Measurements from ENCODE around the gene ELOVL4. TPM values are rescaled to one million over a fixed set of nuclear protein-coding genes. Genes with fewer than 3 reads are reported as not detected.
A peak's percentile ranks its signal among the peaks of the same experiment; 100 is the strongest.

Gene ELOVL4
- polyA plus RNA-seq, 1 donor (not counting 4 experiments of a cell fraction or from before 2014, with no cell fraction given), result 6.1 TPM

DNA sequence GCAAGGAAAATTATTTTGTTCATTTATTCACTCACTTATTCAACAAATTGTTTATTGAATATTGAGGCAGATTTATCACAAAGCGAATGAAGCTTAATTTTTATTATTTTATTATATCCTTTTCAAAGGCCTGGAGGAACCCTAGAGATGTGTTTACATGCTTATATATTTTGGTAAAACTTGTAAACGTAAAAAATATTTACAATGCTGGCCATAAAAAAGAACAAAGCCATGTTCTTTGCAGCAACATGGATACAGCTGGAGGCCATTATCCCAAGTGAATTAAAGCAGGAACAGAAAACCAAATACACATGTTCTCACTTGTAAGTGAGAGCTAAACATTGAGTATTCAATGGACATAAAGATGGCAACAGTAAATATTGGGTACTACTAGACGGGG, 58.8 kb downstream of the ELOVL4 start:
- Histone ChIP-seq H4K20me1 (ENCODE audit: control insufficient read depth, extremely low read depth, insufficient read depth, low read length) (no peaks in the 10 kb centered on the region), H3K27me3 (ENCODE audit: control insufficient read depth, extremely low read depth, insufficient read depth, low read length) (no peaks in the 10 kb centered on the region), H2AFZ (ENCODE audit: control insufficient read depth, low read length) (no peak overlapping the region), H3K4me2 (ENCODE audit: control insufficient read depth, extremely low read depth, insufficient read depth, low read depth, low read length) (no peak overlapping the region), H3K79me2 (ENCODE audit: control insufficient read depth, insufficient read depth, low read length) (no peaks in the 10 kb centered on the region), H3K27ac (ENCODE audit: control insufficient read depth, insufficient read depth, low read length) (no peak overlapping the region), H3K4me1 (ENCODE audit: control insufficient read depth, extremely low read depth, insufficient read depth, low read length) (no peaks in the 10 kb centered on the region), H3K9me1 (ENCODE audit: control insufficient read depth, extremely low read depth, insufficient read depth, low read length) (no peaks in the 10 kb centered on the region), H3K9ac (ENCODE audit: control insufficient read depth, extremely low read depth, insufficient read depth, low read length) (no peak overlapping the region), H3K9me3 (ENCODE audit: control insufficient read depth, low read depth, low read length) (no peaks in the 10 kb centered on the region), H3K36me3 (ENCODE audit: control insufficient read depth in 2 of 2, extremely low read depth in 1 of 2, insufficient read depth in 2 of 2, low read length in 2 of 2) (no peaks in the 10 kb centered on the region), H3K4me3 (ENCODE audit: control insufficient read depth in 2 of 3, extremely low read depth in 1 of 3, insufficient read depth in 2 of 3, low read depth in 1 of 3, low read length in 3 of 3) (no peak overlapping the region)
- dilution Hi-C loops (cut with MboI; ENCODE audit: extremely low pct_ligation_motif_present, low sequenced_read_pairs), result no loop called here
- DNase-seq (ENCODE audit: low read depth, low spot score) (no peak), FAIRE-seq (no peak)
- no peak for TF ChIP-seq EZH2 (IDR thresholded peaks at IDR 0.05; ENCODE audit: low read length)
- TF ChIP-seq, protein P1, sequence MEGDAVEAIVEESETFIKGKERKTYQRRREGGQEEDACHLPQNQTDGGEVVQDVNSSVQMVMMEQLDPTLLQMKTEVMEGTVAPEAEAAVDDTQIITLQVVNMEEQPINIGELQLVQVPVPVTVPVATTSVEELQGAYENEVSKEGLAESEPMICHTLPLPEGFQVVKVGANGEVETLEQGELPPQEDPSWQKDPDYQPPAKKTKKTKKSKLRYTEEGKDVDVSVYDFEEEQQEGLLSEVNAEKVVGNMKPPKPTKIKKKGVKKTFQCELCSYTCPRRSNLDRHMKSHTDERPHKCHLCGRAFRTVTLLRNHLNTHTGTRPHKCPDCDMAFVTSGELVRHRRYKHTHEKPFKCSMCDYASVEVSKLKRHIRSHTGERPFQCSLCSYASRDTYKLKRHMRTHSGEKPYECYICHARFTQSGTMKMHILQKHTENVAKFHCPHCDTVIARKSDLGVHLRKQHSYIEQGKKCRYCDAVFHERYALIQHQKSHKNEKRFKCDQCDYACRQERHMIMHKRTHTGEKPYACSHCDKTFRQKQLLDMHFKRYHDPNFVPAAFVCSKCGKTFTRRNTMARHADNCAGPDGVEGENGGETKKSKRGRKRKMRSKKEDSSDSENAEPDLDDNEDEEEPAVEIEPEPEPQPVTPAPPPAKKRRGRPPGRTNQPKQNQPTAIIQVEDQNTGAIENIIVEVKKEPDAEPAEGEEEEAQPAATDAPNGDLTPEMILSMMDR (optimal IDR thresholded peaks at IDR 0.05 in 1 of 3, IDR thresholded peaks at IDR 0.05 in 1 of 3, conservative IDR thresholded peaks at IDR 0.05 in 1 of 3; ENCODE audit: extremely low read depth in 1 of 3, insufficient read depth in 2 of 3, low read length in 3 of 3), result no peak

DNA sequence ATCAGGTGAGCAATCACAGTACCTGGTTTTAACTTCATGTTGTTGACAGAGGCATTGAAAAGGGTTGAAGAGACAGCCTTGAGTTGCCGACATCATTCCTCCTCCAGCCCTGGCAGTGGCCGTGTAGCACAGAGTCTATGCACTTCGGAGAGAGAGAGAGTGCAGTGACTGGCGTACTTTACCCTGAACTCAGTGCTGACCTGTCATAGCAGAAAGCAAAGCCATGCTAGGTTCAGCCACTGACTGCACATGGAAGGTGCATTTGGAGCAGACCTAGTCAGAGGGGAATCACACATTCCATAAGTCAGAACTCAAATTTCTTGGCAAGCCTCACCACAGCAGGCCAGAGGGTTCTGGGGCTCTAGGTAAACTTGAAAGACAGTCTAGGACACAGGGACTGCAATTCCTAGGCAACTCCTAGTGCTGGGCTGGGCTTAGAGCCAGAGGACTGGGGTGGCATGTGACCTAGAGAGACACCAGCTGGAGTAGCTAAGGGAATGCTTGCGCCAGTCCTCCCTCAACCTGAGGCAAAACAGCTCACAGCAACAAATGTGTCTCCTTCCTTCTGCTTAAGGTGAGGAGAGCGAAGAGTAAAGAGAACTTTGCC, 69.1 kb downstream of the ELOVL4 start:
- dilution Hi-C loops (cut with MboI; ENCODE audit: extremely low pct_ligation_motif_present, low sequenced_read_pairs), result no loop called here
- peak; percentile 81 for FAIRE-seq
- Histone ChIP-seq H3K9me3 (ENCODE audit: control insufficient read depth, low read depth, low read length) (no peaks in the 10 kb centered on the region), H2AFZ (ENCODE audit: control insufficient read depth, low read length) (no peak overlapping the region), H3K79me2 (ENCODE audit: control insufficient read depth, insufficient read depth, low read length) (no peaks in the 10 kb centered on the region), H4K20me1 (ENCODE audit: control insufficient read depth, extremely low read depth, insufficient read depth, low read length) (no peaks in the 10 kb centered on the region), H3K9ac (ENCODE audit: control insufficient read depth, extremely low read depth, insufficient read depth, low read length) (no peak overlapping the region), H3K9me1 (ENCODE audit: control insufficient read depth, extremely low read depth, insufficient read depth, low read length) (no peaks in the 10 kb centered on the region), H3K4me2 (ENCODE audit: control insufficient read depth, extremely low read depth, insufficient read depth, low read depth, low read length) (no peak overlapping the region), H3K27me3 (ENCODE audit: control insufficient read depth, extremely low read depth, insufficient read depth, low read length) (no peaks in the 10 kb centered on the region), H3K36me3 (ENCODE audit: control insufficient read depth in 2 of 2, extremely low read depth in 1 of 2, insufficient read depth in 2 of 2, low read length in 2 of 2) (no peaks in the 10 kb centered on the region), H3K4me3 (ENCODE audit: control insufficient read depth in 2 of 3, extremely low read depth in 1 of 3, insufficient read depth in 2 of 3, low read depth in 1 of 3, low read length in 3 of 3) (no peak overlapping the region), H3K4me1 (ENCODE audit: control insufficient read depth, extremely low read depth, insufficient read depth, low read length) (peaks cover 29% of the 10 kb centered on the region), H3K27ac (ENCODE audit: control insufficient read depth, insufficient read depth, low read length) (no peak overlapping the region)
- TF ChIP-seq, protein P1 (optimal IDR thresholded peaks at IDR 0.05 in 1 of 3, IDR thresholded peaks at IDR 0.05 in 1 of 3, conservative IDR thresholded peaks at IDR 0.05 in 1 of 3; ENCODE audit: extremely low read depth in 1 of 3, insufficient read depth in 2 of 3, low read length in 3 of 3), result no peak
- TF ChIP-seq EZH2 (IDR thresholded peaks at IDR 0.05; ENCODE audit: low read length), result no peak
- no peak for DNase-seq (ENCODE audit: low read depth, low spot score)
